Skeletal muscle tissue (tissue), 4 donors: ENCODE results near the gene SEC22A. TPM values are rescaled to one million over a fixed set of nuclear protein-coding genes. Genes with fewer than 3 reads are reported as not detected.

ENCODE experiments used
- H3K27ac ChIP-seq: one replicate; pipeline ENCODE4 v1.7.0; 2013; ENCODE audit warnings: mild to moderate bottlenecking, low read depth, low read length, inconsistent platforms
- H3K27me3 ChIP-seq, 3 donors: one replicate each; pipeline ENCODE4 v1.7.0; 2013; ENCODE audit warnings: low read length in 3 of 3; ENCODE audit not compliant: control insufficient read depth in 3 of 3, insufficient read depth in 3 of 3
- H3K36me3 ChIP-seq, 3 donors: one replicate each; pipeline ENCODE4 v1.7.0; 2013; ENCODE audit warnings: low read length in 3 of 3; ENCODE audit not compliant: control insufficient read depth in 3 of 3, insufficient read depth in 3 of 3
- H3K4me1 ChIP-seq, 3 donors: one replicate each; pipeline ENCODE4 v1.7.0; 2013; ENCODE audit warnings: low read length in 3 of 3, mild to moderate bottlenecking in 3 of 3; ENCODE audit not compliant: control insufficient read depth in 3 of 3, insufficient read depth in 3 of 3
- H3K4me3 ChIP-seq, 3 donors: one replicate each; pipeline ENCODE4 v1.7.0; 2013; ENCODE audit warnings: low read length in 3 of 3
- H3K9ac ChIP-seq, 3 donors: one replicate each; pipeline ENCODE4 v1.7.0; 2013; ENCODE audit warnings: low read length in 3 of 3, mild to moderate bottlenecking in 3 of 3, moderate library complexity in 2 of 3, low read depth in 1 of 3
- H3K9me3 ChIP-seq, 3 donors: one replicate each; pipeline ENCODE4 v1.7.0; 2013; ENCODE audit warnings: low read length in 3 of 3; ENCODE audit not compliant: control insufficient read depth in 3 of 3
- total RNA-seq: library from RNA; depleted of rRNA; stranded (reverse); fragments of >200 nt; gene quantifications from one replicate; pipeline ENCODE4 v1.2.3, GENCODE V29; 2014
- donor health status: Osteomylitis.

The SEC22A gene
- total RNA-seq, 1 donor from 2014 or later, result 54.8 TPM

DNA sequence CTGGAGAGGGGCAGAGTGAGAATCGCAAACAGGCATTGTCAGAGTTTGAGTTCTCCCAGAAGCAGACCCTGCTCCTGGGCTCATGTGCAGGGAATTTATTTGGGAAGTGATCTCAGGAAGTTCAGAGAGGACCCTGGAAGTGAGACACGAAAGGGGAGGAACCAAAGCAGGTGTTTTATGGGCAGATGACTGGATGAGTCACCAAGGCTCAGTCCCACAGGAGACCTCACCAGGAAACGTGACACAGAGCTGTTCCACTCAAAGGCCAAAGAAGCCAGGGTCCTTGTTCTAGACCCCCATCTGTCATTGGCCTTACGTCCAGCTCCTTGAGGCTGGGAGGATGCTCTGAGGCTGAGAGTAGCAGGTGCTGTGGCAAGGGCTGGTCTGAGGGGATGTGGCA is 43.4 kb upstream of the SEC22A start:
- no peak overlapping the region for H3K27ac ChIP-seq
- no peak overlapping the region for H3K9ac ChIP-seq
- peaks cover 8 to 44% (median 11%) of the 10 kb centered on the region in 3 donors for H3K36me3 ChIP-seq

GRCh38 chr3:123158899-123159390 is 42.8 kb upstream of the SEC22A start:
- Histone ChIP-seq H3K36me3 (peaks cover 8 to 46% (median 12%) of the 10 kb centered on the region in 3 donors), H3K4me3 (no peak overlapping the region), H3K9me3 (no peaks in the 10 kb centered on the region), H3K9ac (no peak overlapping the region), H3K4me1 (no peaks in the 10 kb centered on the region), H3K27me3 (no peaks in the 10 kb centered on the region), H3K27ac (no peak overlapping the region)

More for the DNA sequence above, 43.4 kb upstream of the SEC22A start:
- no peaks in the 10 kb centered on the region for H3K4me1 ChIP-seq
- H3K27me3 ChIP-seq, result no peaks in the 10 kb centered on the region
- no peak overlapping the region for H3K4me3 ChIP-seq
- no peaks in the 10 kb centered on the region for H3K9me3 ChIP-seq

DNA sequence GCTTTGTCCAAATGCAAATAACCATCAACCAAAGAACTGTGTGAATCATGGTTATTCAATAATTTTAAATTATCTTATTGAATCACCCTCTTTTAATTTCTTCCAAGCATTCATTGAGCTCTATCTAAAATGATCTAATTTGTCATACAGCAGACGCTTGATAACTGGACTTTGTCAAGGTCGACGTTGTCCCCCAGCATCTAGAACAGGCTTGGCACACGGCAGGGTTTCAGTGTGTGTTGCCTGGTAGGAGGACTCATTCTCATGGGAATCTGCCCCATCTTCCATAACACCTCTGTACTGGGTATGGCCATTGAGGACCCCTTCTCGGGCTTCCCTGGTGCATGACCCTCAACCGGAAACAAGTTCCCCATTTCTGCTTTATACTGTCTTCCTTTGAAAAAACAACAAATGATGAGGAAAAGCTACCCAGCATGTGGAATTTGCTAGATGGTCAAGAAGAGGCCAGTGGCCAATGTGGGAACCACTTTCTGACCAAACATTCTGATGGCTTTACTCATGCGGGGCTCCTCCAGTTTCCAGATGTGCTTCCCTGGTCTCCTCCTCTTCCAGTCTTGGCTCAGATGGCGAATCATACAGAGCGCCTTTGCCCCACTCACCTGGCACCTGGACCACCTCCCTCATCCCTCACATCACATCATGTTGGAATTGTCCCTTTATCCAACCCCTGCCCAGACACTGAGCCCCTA is 41.7 kb upstream of the SEC22A start:
- Histone ChIP-seq H3K27ac (no peak overlapping the region), H3K9me3 (no peaks in the 10 kb centered on the region), H3K4me3 (no peak overlapping the region), H3K4me1 (no peaks in the 10 kb centered on the region), H3K27me3 (no peaks in the 10 kb centered on the region), H3K9ac (no peak overlapping the region), H3K36me3 (peaks cover 8 to 49% (median 16%) of the 10 kb centered on the region in 3 donors)

GRCh38 chr3:123161167-123161566 is 40.6 kb upstream of the SEC22A start:
- no peak overlapping the region for H3K9ac ChIP-seq
- no peaks in the 10 kb centered on the region for H3K27me3 ChIP-seq
- peaks cover 8 to 42% (median 12%) of the 10 kb centered on the region in 3 donors for H3K36me3 ChIP-seq
- no peaks in the 10 kb centered on the region for H3K9me3 ChIP-seq
- H3K4me1 ChIP-seq, result no peaks in the 10 kb centered on the region
- H3K27ac ChIP-seq, result no peak overlapping the region
- H3K4me3 ChIP-seq, result no peak overlapping the region

GRCh38 chr3:123163141-123163540 is 38.6 kb upstream of the SEC22A start:
- no peak overlapping the region for H3K27ac ChIP-seq
- no peaks in the 10 kb centered on the region for H3K4me1 ChIP-seq
- peaks cover 8 to 35% (median 12%) of the 10 kb centered on the region in 3 donors for H3K36me3 ChIP-seq
- H3K9me3 ChIP-seq, result no peaks in the 10 kb centered on the region
- H3K27me3 ChIP-seq, result no peaks in the 10 kb centered on the region
- H3K4me3 ChIP-seq, result no peak overlapping the region
- H3K9ac ChIP-seq, result no peak overlapping the region

DNA sequence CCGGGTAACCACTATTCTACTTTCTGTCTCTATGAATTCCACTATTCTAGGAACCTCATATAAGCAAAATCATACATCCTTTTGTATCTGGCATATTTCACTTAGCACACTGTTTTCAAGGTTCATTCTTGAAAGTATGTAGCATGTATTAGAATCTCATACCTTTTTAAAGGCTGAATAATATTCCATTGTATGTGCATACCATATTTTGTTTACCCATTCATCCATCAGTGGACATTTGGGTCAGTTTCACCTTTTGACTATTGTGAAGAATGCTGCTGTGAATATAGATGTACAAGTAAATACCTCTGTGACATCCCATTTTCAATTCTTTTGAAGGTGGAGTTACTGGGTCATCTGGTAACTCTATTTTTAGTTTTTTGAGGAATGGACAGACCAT is 36.6 kb upstream of the SEC22A start:
- Histone ChIP-seq H3K9me3 (no peaks in the 10 kb centered on the region), H3K4me3 (no peak overlapping the region), H3K9ac (no peak overlapping the region), H3K27me3 (no peaks in the 10 kb centered on the region), H3K27ac (no peak overlapping the region), H3K4me1 (no peaks in the 10 kb centered on the region), H3K36me3 (peaks cover 8 to 29% (median 14%) of the 10 kb centered on the region in 3 donors)

DNA sequence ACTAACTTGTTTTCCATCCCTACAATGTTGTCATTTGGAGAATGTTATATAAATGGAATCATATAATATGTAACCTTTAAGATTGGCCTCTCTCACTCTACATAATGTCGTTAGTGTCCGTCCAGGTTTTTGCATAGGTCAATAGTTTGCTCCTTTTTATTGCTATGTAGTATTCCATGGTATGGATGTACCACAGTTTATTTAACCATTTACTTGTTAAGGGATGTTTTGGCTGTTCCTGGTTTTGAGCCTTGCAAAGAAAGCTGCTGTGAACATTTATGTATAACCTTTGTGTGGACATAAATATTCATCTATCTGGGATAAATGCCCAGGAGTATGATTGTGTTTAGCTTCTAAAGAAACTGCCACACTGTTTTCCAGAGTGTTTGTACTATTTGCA is 34.1 kb upstream of the SEC22A start:
- H3K27ac ChIP-seq, result no peak overlapping the region
- H3K9ac ChIP-seq, result no peak overlapping the region
- no peaks in the 10 kb centered on the region for H3K4me1 ChIP-seq
- no peaks in the 10 kb centered on the region for H3K9me3 ChIP-seq
- H3K36me3 ChIP-seq, result peaks cover 0 to 18% (median 11%) of the 10 kb centered on the region in 3 donors
- H3K4me3 ChIP-seq, result no peak overlapping the region
- H3K27me3 ChIP-seq, result no peaks in the 10 kb centered on the region

DNA sequence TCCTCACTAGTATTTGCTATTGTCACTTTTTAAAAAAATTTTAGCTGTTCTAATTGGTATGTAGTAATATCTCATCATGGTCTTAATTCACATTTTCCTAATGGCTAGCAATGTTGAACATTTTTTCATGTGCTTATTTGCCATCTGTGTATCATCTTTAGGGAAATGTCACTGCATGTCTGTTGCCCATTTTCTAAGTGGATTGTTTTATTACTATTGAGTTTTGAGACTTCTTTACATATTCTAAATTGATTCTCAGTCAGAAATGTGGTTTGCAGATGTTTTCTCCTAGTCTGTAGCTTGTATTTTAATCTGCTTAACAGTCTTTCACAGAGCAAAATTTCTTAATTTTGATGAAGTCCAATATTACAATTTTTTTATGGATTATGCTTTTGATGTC is 33.6 kb upstream of the SEC22A start:
- Histone ChIP-seq H3K9me3 (no peaks in the 10 kb centered on the region), H3K9ac (no peak overlapping the region), H3K27me3 (no peaks in the 10 kb centered on the region), H3K36me3 (peaks cover 0 to 15% (median 8%) of the 10 kb centered on the region in 3 donors), H3K4me1 (no peaks in the 10 kb centered on the region), H3K4me3 (no peak overlapping the region), H3K27ac (no peak overlapping the region)

GRCh38 chr3:123168605-123169004 is 33.1 kb upstream of the SEC22A start:
- H3K36me3 ChIP-seq, result peaks cover 0 to 11% (median 7%) of the 10 kb centered on the region in 3 donors
- H3K4me1 ChIP-seq, result no peaks in the 10 kb centered on the region
- H3K27ac ChIP-seq, result no peak overlapping the region
- no peak overlapping the region for H3K9ac ChIP-seq
- H3K9me3 ChIP-seq, result no peaks in the 10 kb centered on the region
- H3K4me3 ChIP-seq, result no peak overlapping the region
- no peaks in the 10 kb centered on the region for H3K27me3 ChIP-seq

GRCh38 chr3:123169492-123169929 is 32.2 kb upstream of the SEC22A start:
- Histone ChIP-seq H3K4me1 (no peaks in the 10 kb centered on the region), H3K27ac (no peak overlapping the region), H3K9me3 (no peaks in the 10 kb centered on the region), H3K9ac (no peak overlapping the region), H3K4me3 (no peak overlapping the region), H3K27me3 (no peaks in the 10 kb centered on the region), H3K36me3 (peaks cover 0 to 6% (median 2%) of the 10 kb centered on the region in 3 donors)
